IMR-90 (cell line): ENCODE results near the gene CELA3A. TPM values are rescaled to one million over a fixed set of nuclear protein-coding genes. Genes with fewer than 3 reads are reported as not detected.

Experiments used
- ATAC-seq: fragments of 200-7000 bp; cut with Tn5 transposase; 2 replicates; pipeline ENCODE4 v1.9.1; 2020; ENCODE audit warnings: low read depth, mild to moderate bottlenecking, moderate library complexity
- BruUV-seq: library from RNA; stranded (reverse); fragments of 400-500 nt; replicated peaks from 2 replicates; lab custom pipeline; 2021; lab: Mats Ljungman, UMichigan
- CTCF ChIA-PET: fragments of 300-600 bp; formaldehyde crosslinking; extraction: SDS; loops from one replicate; lab custom pipeline; 2021; ENCODE audit warnings: antibody characterized with exemption; lab: Yijun Ruan, JAX
- POLR2A ChIA-PET: fragments of 300-600 bp; sonication (Branson Sonifier 250); formaldehyde crosslinking; loops from one replicate; lab custom pipeline; 2022; ENCODE audit warnings: antibody characterized with exemption; ENCODE audit not compliant: unreplicated experiment; lab: Charles Lee
- DNase-seq: peaks from one replicate; pipeline ENCODE4 v3.0.0; 2013
- H2AFZ ChIP-seq: replicated peaks from 2 replicates; pipeline ENCODE3; 2013; ENCODE audit warnings: low read length, mild to moderate bottlenecking; ENCODE audit not compliant: poor library complexity
- H2AK5ac ChIP-seq: 2 replicates; pipeline ENCODE4 v1.6.1; 2013; ENCODE audit warnings: low read depth, low read length, inconsistent platforms
- H2AK9ac ChIP-seq: replicated peaks from 2 replicates; pipeline ENCODE3; 2013; ENCODE audit warnings: mild to moderate bottlenecking, low read depth, low read length, moderate library complexity; ENCODE audit not compliant: poor library complexity
- H2BK120ac ChIP-seq: 2 replicates; pipeline ENCODE4 v1.6.1; 2013; ENCODE audit warnings: low read depth, low read length, inconsistent platforms
- H2BK15ac ChIP-seq: 3 replicates; pipeline ENCODE4 v1.6.1; 2013; ENCODE audit warnings: low read depth, low read length, inconsistent platforms
- H2BK20ac ChIP-seq: 2 replicates; pipeline ENCODE4 v1.6.1; 2013; ENCODE audit warnings: low read depth, mild to moderate bottlenecking, inconsistent platforms, low read length, moderate library complexity
- H2BK5ac ChIP-seq: 2 replicates; pipeline ENCODE4 v1.6.1; 2013; ENCODE audit warnings: mild to moderate bottlenecking, low read depth, low read length, inconsistent platforms; ENCODE audit not compliant: poor library complexity, severe bottlenecking
- H3K14ac ChIP-seq: replicated peaks from 2 replicates; pipeline ENCODE4 v1.6.1; 2013; ENCODE audit warnings: low read depth, low read length, inconsistent platforms
- H3K18ac ChIP-seq: 2 replicates; pipeline ENCODE4 v1.6.1; 2013; ENCODE audit warnings: low read depth, low read length, control low read depth
- H3K23ac ChIP-seq: 2 replicates; pipeline ENCODE4 v1.6.1; 2013; ENCODE audit warnings: low read depth, low read length, inconsistent platforms
- H3K27ac ChIP-seq: 2 replicates; pipeline ENCODE4 v1.5.1; 2013; ENCODE audit warnings: mild to moderate bottlenecking, control low read depth, low read length; ENCODE audit not compliant: insufficient read depth
- H3K27me3 ChIP-seq: 2 replicates; pipeline ENCODE4 v1.6.1; 2013; ENCODE audit warnings: low read length; ENCODE audit not compliant: control insufficient read depth, insufficient read depth
- H3K36me3 ChIP-seq: 2 replicates; pipeline ENCODE4 v1.6.1; 2013; ENCODE audit warnings: low read length, mixed read lengths; ENCODE audit not compliant: control insufficient read depth, insufficient read depth
- H3K4ac ChIP-seq: 2 replicates; pipeline ENCODE4 v1.6.1; 2013; ENCODE audit warnings: low read depth, low read length, inconsistent platforms
- H3K4me1 ChIP-seq: 2 replicates; pipeline ENCODE4 v1.6.1; 2013; ENCODE audit warnings: low read length, mixed read lengths; ENCODE audit not compliant: control insufficient read depth, insufficient read depth
- H3K4me2 ChIP-seq: 2 replicates; pipeline ENCODE4 v1.6.1; 2013; ENCODE audit warnings: low read depth, mild to moderate bottlenecking, control low read depth, low read length, moderate library complexity
- H3K4me3 ChIP-seq: 2 replicates; pipeline ENCODE4 v1.5.1; 2013; ENCODE audit warnings: low read depth, mild to moderate bottlenecking, control low read depth, low read length, moderate library complexity; ENCODE audit not compliant: insufficient read depth
- H3K56ac ChIP-seq: 2 replicates; pipeline ENCODE4 v1.6.1; 2013; ENCODE audit warnings: low read length, inconsistent platforms; ENCODE audit not compliant: insufficient read depth; ENCODE audit errors: extremely low read depth
- H3K79me1 ChIP-seq, 2 experiments: 2 replicates each; pipeline ENCODE4 v1.6.1; 2013; ENCODE audit warnings: low read length in 2 of 2, inconsistent platforms in 1 of 2, low read depth in 1 of 2
- H3K9ac ChIP-seq: 2 replicates; pipeline ENCODE4 v1.6.1; 2013; ENCODE audit warnings: low read depth, low read length, control low read depth
- H3K9me1 ChIP-seq: 2 replicates; pipeline ENCODE4 v1.6.1; 2013; ENCODE audit warnings: low read length, inconsistent platforms; ENCODE audit not compliant: insufficient read depth
- H3K9me3 ChIP-seq: 2 replicates; pipeline ENCODE4 v1.6.1; 2013; ENCODE audit warnings: low read length; ENCODE audit not compliant: control insufficient read depth, insufficient read depth
- H4K20me1 ChIP-seq: 2 replicates; pipeline ENCODE4 v1.6.1; 2013; ENCODE audit warnings: low read length, inconsistent platforms; ENCODE audit not compliant: insufficient read depth
- H4K5ac ChIP-seq: 2 replicates; pipeline ENCODE4 v1.6.1; 2013; ENCODE audit warnings: mild to moderate bottlenecking, low read depth, low read length, control low read depth
- H4K8ac ChIP-seq, 2 experiments: 2 replicates each; pipeline ENCODE4 v1.6.1; 2013; ENCODE audit warnings: low read depth in 2 of 2, low read length in 2 of 2, control low read depth in 1 of 2, inconsistent platforms in 1 of 2
- H4K91ac ChIP-seq: 2 replicates; pipeline ENCODE4 v1.6.1; 2013; ENCODE audit warnings: low read depth, low read length, inconsistent platforms; ENCODE audit not compliant: insufficient read depth
- BHLHE40 ChIP-seq: fragments of 150-350 bp; IDR thresholded peaks from 2 replicates; pipeline ENCODE4 v1.6.1; 2016; ENCODE audit warnings: mild to moderate bottlenecking, low read depth, low read length
- CHD1 ChIP-seq: IDR thresholded peaks from 2 replicates; pipeline ENCODE4 v1.6.1; 2012; ENCODE audit warnings: low read depth, low read length, improper control_type of control experiment
- ELK1 ChIP-seq: fragments of 150-350 bp; IDR thresholded peaks from 2 replicates; pipeline ENCODE4 v1.6.1; 2016; ENCODE audit warnings: low read depth, mild to moderate bottlenecking, low read length, moderate library complexity, borderline replicate concordance
- POLR2A ChIP-seq: IDR thresholded peaks from 2 replicates; pipeline ENCODE4 v1.6.1; 2012; ENCODE audit warnings: mild to moderate bottlenecking, low read depth, low read length
- RFX5 ChIP-seq: IDR thresholded peaks from 2 replicates; pipeline ENCODE4 v1.8.0; 2012; ENCODE audit warnings: low read depth, mild to moderate bottlenecking, low read length, moderate library complexity
- SMC3 ChIP-seq: fragments of 150-350 bp; IDR thresholded peaks from 2 replicates; pipeline ENCODE4 v1.6.1; 2016; ENCODE audit warnings: low read depth, mild to moderate bottlenecking, antibody characterized with exemption, low read length, moderate library complexity
- WGBS, 2 experiments: methylation state at CpG; one replicate each; pipeline versions ENCODE4 v1.1.5 to v1.1.7; 2013; ENCODE audit warnings: missing lambda C conversion rate in 2 of 2; ENCODE audit not compliant: insufficient read length in 1 of 2; ENCODE audit errors: extremely low coverage in 2 of 2; 5-methylcytosine and 5-hydroxymethylcytosine counted together
- dilution Hi-C: fragments of 300-500 bp; cut with HindIII; formaldehyde crosslinking; loops from one replicate; pipeline ENCODE4 v1.14.3; 2018; ENCODE audit warnings: low sequenced_read_pairs; ENCODE audit not compliant: unreplicated experiment
- in situ Hi-C: fragments of 300-500 bp; cut with MboI; formaldehyde crosslinking; loops from 3 replicates; pipeline ENCODE4 v1.14.3; 2019; ENCODE audit warnings: low sequenced_read_pairs, inconsistent platforms, mixed read lengths
- intact Hi-C: fragments of 100-400 bp; cut with micrococcal nuclease; formaldehyde crosslinking; loops from 2 replicates; pipeline ENCODE4 v1.10.0; 2022
- polyA plus RNA-seq, 3 experiments: library from polyadenylated mRNA; depleted of rRNA; stranded (reverse); fragments of >200 nt; gene quantifications; 2 replicates each; pipeline ENCODE4 v1.2.3, GENCODE V29; 2012; ENCODE audit warnings: low replicate concordance in 1 of 3
- total RNA-seq: library from RNA; depleted of rRNA; stranded (reverse); fragments of >200 nt; gene quantifications from 2 replicates; pipeline ENCODE4 v1.2.3, GENCODE V29; 2012
- TF ChIP-seq, protein P1 (sequence below): conservative IDR thresholded peaks from 2 replicates; pipeline ENCODE4 v1.5.1; 2012; ENCODE audit warnings: mild to moderate bottlenecking, low read depth, low read length, improper control_type of control experiment
- TF ChIP-seq, protein P2 (sequence below): fragments of 150-350 bp; IDR thresholded peaks from 2 replicates; pipeline ENCODE4 v1.6.1; 2017; ENCODE audit warnings: mild to moderate bottlenecking, antibody characterized with exemption, low read length, low read depth

The CELA3A gene
- total and polyA plus RNA-seq, 2 of the 4 experiments (the other 2 are of a cell fraction): not detected

GRCh38 chr1:22030057-22030456 lies 28.6 kb downstream of the CELA3A start:
- no peak overlapping the region for H3K4me2 ChIP-seq
- no peak overlapping the region for H2AK5ac ChIP-seq
- H3K23ac ChIP-seq: no peak overlapping the region
- no peak overlapping the region for H2BK20ac ChIP-seq
- peaks cover 0 to 10% of the 10 kb centered on the region in 2 experiments; a peak in 3 of 4 replicates for H3K79me1 ChIP-seq
- H3K56ac ChIP-seq: no peak overlapping the region
- dilution Hi-C loops: no loop called here
- DNase-seq (no peak), ATAC-seq (no peak)
- BruUV-seq: no TSS peak
- 0 out of 2 replicates have a peak, but pooled peaks cover 1% of the 10 kb centered on the region for H3K36me3 ChIP-seq
- no peak overlapping the region for H2AK9ac ChIP-seq
- H3K18ac ChIP-seq: no peak overlapping the region
- H3K4ac ChIP-seq: no peak overlapping the region
- 80% methylated on average over 1 of the region's 4 CpGs; no CpG with 5 or more reads in 1 of the 2 experiments for WGBS, 2 experiments
- peaks cover 6% of the 10 kb centered on the region; the same call in 1 of the 2 replicates for H4K20me1 ChIP-seq
- no peaks in the 10 kb centered on the region for H3K9me3 ChIP-seq
- H4K91ac ChIP-seq: no peak overlapping the region
- in situ Hi-C loops: no loop called here
- no peak overlapping the region for H3K9ac ChIP-seq
- H2BK15ac ChIP-seq: no peak overlapping the region
- H3K14ac ChIP-seq: no peak overlapping the region
- H3K27ac ChIP-seq: no peak overlapping the region
- no peaks in the 10 kb centered on the region for H3K9me1 ChIP-seq
- ChIA-PET POLR2A (no interaction called here), CTCF (no interaction called here)
- intact Hi-C loops: no loop called here
- no peaks in the 10 kb centered on the region for H3K27me3 ChIP-seq
- H2BK5ac ChIP-seq: no peak overlapping the region
- TF ChIP-seq, protein P1, sequence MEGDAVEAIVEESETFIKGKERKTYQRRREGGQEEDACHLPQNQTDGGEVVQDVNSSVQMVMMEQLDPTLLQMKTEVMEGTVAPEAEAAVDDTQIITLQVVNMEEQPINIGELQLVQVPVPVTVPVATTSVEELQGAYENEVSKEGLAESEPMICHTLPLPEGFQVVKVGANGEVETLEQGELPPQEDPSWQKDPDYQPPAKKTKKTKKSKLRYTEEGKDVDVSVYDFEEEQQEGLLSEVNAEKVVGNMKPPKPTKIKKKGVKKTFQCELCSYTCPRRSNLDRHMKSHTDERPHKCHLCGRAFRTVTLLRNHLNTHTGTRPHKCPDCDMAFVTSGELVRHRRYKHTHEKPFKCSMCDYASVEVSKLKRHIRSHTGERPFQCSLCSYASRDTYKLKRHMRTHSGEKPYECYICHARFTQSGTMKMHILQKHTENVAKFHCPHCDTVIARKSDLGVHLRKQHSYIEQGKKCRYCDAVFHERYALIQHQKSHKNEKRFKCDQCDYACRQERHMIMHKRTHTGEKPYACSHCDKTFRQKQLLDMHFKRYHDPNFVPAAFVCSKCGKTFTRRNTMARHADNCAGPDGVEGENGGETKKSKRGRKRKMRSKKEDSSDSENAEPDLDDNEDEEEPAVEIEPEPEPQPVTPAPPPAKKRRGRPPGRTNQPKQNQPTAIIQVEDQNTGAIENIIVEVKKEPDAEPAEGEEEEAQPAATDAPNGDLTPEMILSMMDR: no peak
- no peak for TF ChIP-seq POLR2A
- TF ChIP-seq, protein P2, sequence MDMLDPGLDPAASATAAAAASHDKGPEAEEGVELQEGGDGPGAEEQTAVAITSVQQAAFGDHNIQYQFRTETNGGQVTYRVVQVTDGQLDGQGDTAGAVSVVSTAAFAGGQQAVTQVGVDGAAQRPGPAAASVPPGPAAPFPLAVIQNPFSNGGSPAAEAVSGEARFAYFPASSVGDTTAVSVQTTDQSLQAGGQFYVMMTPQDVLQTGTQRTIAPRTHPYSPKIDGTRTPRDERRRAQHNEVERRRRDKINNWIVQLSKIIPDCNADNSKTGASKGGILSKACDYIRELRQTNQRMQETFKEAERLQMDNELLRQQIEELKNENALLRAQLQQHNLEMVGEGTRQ: no peak
- no peak for TF ChIP-seq BHLHE40
- no peak for TF ChIP-seq SMC3
- TF ChIP-seq CHD1: no peak
- no peak for TF ChIP-seq RFX5
- TF ChIP-seq ELK1: no peak
- no peak overlapping the region for H4K8ac ChIP-seq
- no peak overlapping the region for H2AFZ ChIP-seq
- H2BK120ac ChIP-seq: no peak overlapping the region
- 0 out of 2 replicates have a peak, but pooled peaks cover 1% of the 10 kb centered on the region for H3K4me1 ChIP-seq
- H4K5ac ChIP-seq: no peak overlapping the region
- H3K4me3 ChIP-seq: no peak overlapping the region
